Peyer's patch (tissue), 4 donors: ENCODE measurements around the gene ZNF213.

Source experiments
- CTCF ChIP-seq, 6 experiments: fragments of 450-650 bp in 4 of 6; fragments of 200-600 bp in 2 of 6; sonication (generic) in 1 of 6; IDR thresholded peaks; one replicate each; pipeline ENCODE4 v1.5.1; 2017 to 2019; ENCODE audit warnings: antibody characterized with exemption in 6 of 6, mild to moderate bottlenecking in 3 of 6, moderate library complexity in 1 of 6
- POLR2A ChIP-seq, 2 donors: fragments of 450-650 bp; IDR thresholded peaks; one replicate each; pipeline ENCODE4 v1.5.1; 2017; ENCODE audit warnings: antibody characterized with exemption in 2 of 2, mild to moderate bottlenecking in 2 of 2, moderate library complexity in 2 of 2

DNA sequence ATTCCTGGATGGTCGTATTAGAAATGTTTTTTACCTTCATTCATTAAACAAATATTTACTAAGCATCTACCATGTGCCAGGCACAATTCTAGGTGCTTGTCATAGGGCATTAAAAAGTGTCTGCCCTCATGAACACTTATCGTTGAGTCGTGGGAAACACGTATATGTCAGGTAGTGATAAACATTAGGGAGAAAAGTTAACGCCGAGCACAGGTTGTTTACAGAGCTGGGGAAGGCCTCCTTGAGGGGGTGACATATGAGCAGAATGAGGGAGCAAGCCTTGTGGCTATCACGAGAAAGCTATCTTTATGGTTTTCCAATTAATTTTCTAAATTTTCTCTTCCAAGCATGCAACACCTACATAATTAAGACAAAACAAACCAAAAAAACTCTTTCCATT is 985 bp upstream of the ZNF213 start:
- TF ChIP-seq CTCF (IDR thresholded peaks at IDR 0.05), result no peak
- no peak for TF ChIP-seq POLR2A (IDR thresholded peaks at IDR 0.05)
